ENCODE results near the gene C16orf87. TPM values are rescaled to one million over a fixed set of nuclear protein-coding genes. Genes with fewer than 3 reads are reported as not detected.
A peak's percentile ranks its signal among the peaks of the same experiment; 100 is the strongest.

The C16orf87 gene
- total RNA-seq, 1 experiment from 2014 or later, result 10.2 TPM

GRCh38 chr16:46830417-46830901, 521 bp downstream of the C16orf87 start:
- H2AFZ ChIP-seq (ENCODE audit: low read depth, low read length, poor library complexity, severe bottlenecking), result no peak overlapping the region
- H3K79me2 ChIP-seq (ENCODE audit: insufficient read depth, low read length), result peaks cover 51% of the 10 kb centered on the region
- intact Hi-C loops (cut with micrococcal nuclease), result no loop called here
- no peak for DNase-seq (ENCODE audit: low read depth, low spot score)
- no TSS peak for BruUV-seq (replicated peaks)
- TF ChIP-seq ZFX (IDR thresholded peaks at IDR 0.05) (peak; percentile 84), SRF (IDR thresholded peaks at IDR 0.05; ENCODE audit: low read depth) (no peak)
- no peaks in the 10 kb centered on the region for H3K9me3 ChIP-seq (ENCODE audit: control insufficient read depth in 1 of 2, insufficient read depth in 1 of 2, low read depth in 1 of 2, low read length in 2 of 2)
- ChIA-PET POLR2A (no interaction called here), RAD21 (ENCODE audit: low non-redundant PET in 1 of 2, low total read pairs in 2 of 2, uncharacterized antibody in 2 of 2, unreplicated experiment in 2 of 2) (no interaction called here), CTCF (no interaction called here)
- H3K4me2 ChIP-seq (ENCODE audit: low read length), result peak overlapping the region; percentile 84
- H3K9ac ChIP-seq (ENCODE audit: low read length), result peak overlapping the region; percentile 86
- no peaks in the 10 kb centered on the region for H3K36me3 ChIP-seq (ENCODE audit: control insufficient read depth in 1 of 2, insufficient read depth in 2 of 2, low read length in 2 of 2)
- H3K27ac ChIP-seq (ENCODE audit: low read depth, low read length), result peak overlapping the region; percentile 80
- no peaks in the 10 kb centered on the region for H4K20me1 ChIP-seq (ENCODE audit: insufficient read depth)
- peak overlapping the region; percentile 82 to 84 for H3K4me3 ChIP-seq (replicated peaks in 1 of 2; ENCODE audit: low read depth in 1 of 2, low read length in 2 of 2)
- no peaks in the 10 kb centered on the region for H3K9me2 ChIP-seq (ENCODE audit: insufficient read depth)
- H3K27me3 ChIP-seq (ENCODE audit: insufficient read depth, low read length), result no peaks in the 10 kb centered on the region
- H3K4me1 ChIP-seq (ENCODE audit: control insufficient read depth in 1 of 2, insufficient read depth in 2 of 2, low read length in 2 of 2), result peaks cover 3 to 14% of the 10 kb centered on the region in 2 experiments; a peak in 3 of 4 replicates
- ATAC-seq, result peak; percentile 31

GRCh38 chr16:46828943-46829342, 2.0 kb downstream of the C16orf87 start:
- Histone ChIP-seq H3K4me1 (ENCODE audit: control insufficient read depth in 1 of 2, insufficient read depth in 2 of 2, low read length in 2 of 2) (peaks cover 3 to 14% of the 10 kb centered on the region in 2 experiments; a peak in 3 of 4 replicates), H3K9me3 (ENCODE audit: control insufficient read depth in 1 of 2, insufficient read depth in 1 of 2, low read depth in 1 of 2, low read length in 2 of 2) (no peaks in the 10 kb centered on the region), H2AFZ (ENCODE audit: low read depth, low read length, poor library complexity, severe bottlenecking) (no peak overlapping the region), H3K9me2 (ENCODE audit: insufficient read depth) (no peaks in the 10 kb centered on the region), H3K4me2 (ENCODE audit: low read length) (peak overlapping the region; percentile 84), H3K4me3 (replicated peaks in 1 of 2; ENCODE audit: low read depth in 1 of 2, low read length in 2 of 2) (no peak overlapping the region), H3K9ac (ENCODE audit: low read length) (no peak overlapping the region), H3K36me3 (ENCODE audit: control insufficient read depth in 1 of 2, insufficient read depth in 2 of 2, low read length in 2 of 2) (no peaks in the 10 kb centered on the region), H3K79me2 (ENCODE audit: insufficient read depth, low read length) (peaks cover 64% of the 10 kb centered on the region), H4K20me1 (ENCODE audit: insufficient read depth) (no peaks in the 10 kb centered on the region), H3K27me3 (ENCODE audit: insufficient read depth, low read length) (no peaks in the 10 kb centered on the region), H3K27ac (ENCODE audit: low read depth, low read length) (no peak overlapping the region)
- ATAC-seq, result no peak
- intact Hi-C loops (cut with micrococcal nuclease), result no loop called here
- no peak for DNase-seq (ENCODE audit: low read depth, low spot score)
- BruUV-seq (replicated peaks), result no TSS peak
- POLR2A ChIA-PET, result no interaction called here
- TF ChIP-seq REST (IDR thresholded peaks at IDR 0.05; ENCODE audit: low read depth) (no peak), SP1 (IDR thresholded peaks at IDR 0.05; ENCODE audit: low read depth) (no peak), ZNF274 (IDR thresholded peaks at IDR 0.05; ENCODE audit: low read depth, low read length) (no peak), JUND (IDR thresholded peaks at IDR 0.05) (no peak), YY1 (IDR thresholded peaks at IDR 0.05; ENCODE audit: extremely low read depth, insufficient replicate concordance, low read depth, low read length) (no peak), EGR1 (IDR thresholded peaks at IDR 0.05; ENCODE audit: low read depth) (no peak), TCF7L2 (IDR thresholded peaks at IDR 0.05; ENCODE audit: borderline replicate concordance, extremely low read depth, insufficient read depth, insufficient read length) (no peak), MAX (IDR thresholded peaks at IDR 0.05) (no peak), POLR2A (IDR thresholded peaks at IDR 0.05; ENCODE audit: borderline replicate concordance, extremely low read depth, insufficient read depth, insufficient read length) (no peak), POLR2AphosphoS5 (IDR thresholded peaks at IDR 0.05; ENCODE audit: low read depth, low read length) (no peak), SRF (IDR thresholded peaks at IDR 0.05; ENCODE audit: low read depth) (no peak), RAD21 (IDR thresholded peaks at IDR 0.05; ENCODE audit: low read depth) (no peak), ELF1 (IDR thresholded peaks at IDR 0.05; ENCODE audit: borderline replicate concordance, low read depth) (no peak)
- CTCF ChIA-PET, result interaction anchor here (1.0 kb wide), 1 partner anchor 155 kb away, joined by 3 read pairs; no protein-coding TSS in a partner anchor
- RAD21 ChIA-PET (ENCODE audit: low non-redundant PET in 1 of 2, low total read pairs in 2 of 2, uncharacterized antibody in 2 of 2, unreplicated experiment in 2 of 2), result no interaction called here

Measured in HCT116 (cell line).